HG03025 (cell line): Measurements from ENCODE around the gene TNNI3.
"Not testable (repeated sequence)": the region's sequence is repeated elsewhere in the genome, so short reads cannot be mapped to it uniquely, and the experiment has no call there.

Experiments used
- ATAC-seq: cut with Tn5 transposase; IDR thresholded peaks from one replicate; pipeline ENCODE4 v1.9.1; 2021; ENCODE audit warnings: mild to moderate bottlenecking, moderate library complexity; ENCODE audit not compliant: unreplicated experiment, low FRiP score

The TNNI3 gene

GRCh38 chr19:55116232-55116858, 41.2 kb downstream of the TNNI3 start:
- ATAC-seq: no peak

GRCh38 chr19:55115446-55116065, 42.0 kb downstream of the TNNI3 start:
- no peak for ATAC-seq

GRCh38 chr19:55114566-55115145, 42.9 kb downstream of the TNNI3 start:
- no peak for ATAC-seq

- ATAC-seq: no peak
Measured at GRCh38 chr19:55113570-55114039, 43.9 kb downstream of the TNNI3 start.

GRCh38 chr19:55112777-55113569, 44.6 kb downstream of the TNNI3 start:
- no peak for ATAC-seq

GRCh38 chr19:55112246-55112776, 45.2 kb downstream of the TNNI3 start:
- ATAC-seq: no peak

GRCh38 chr19:55111238-55111831, 46.2 kb downstream of the TNNI3 start:
- ATAC-seq: no peak

- no peak for ATAC-seq
Measured at GRCh38 chr19:55109527-55110291, 47.8 kb downstream of the TNNI3 start.

- ATAC-seq: not testable (repeated sequence)
Measured at GRCh38 chr19:55107252-55107651, 50.3 kb downstream of the TNNI3 start.

GRCh38 chr19:55106591-55106990, 50.9 kb downstream of the TNNI3 start:
- ATAC-seq: no peak

- no peak for ATAC-seq
Measured at GRCh38 chr19:55105237-55105636, 52.3 kb downstream of the TNNI3 start.

GRCh38 chr19:55103190-55103589, 54.3 kb downstream of the TNNI3 start:
- no peak for ATAC-seq
